HepG2 (cell line): ENCODE measurements around the gene RSPRY1. TPM values are rescaled to one million over a fixed set of nuclear protein-coding genes. Genes with fewer than 3 reads are reported as not detected.

Source experiments
- KLF9 ChIP-seq: IDR thresholded peaks from 2 replicates; pipeline ENCODE4 v1.6.1; 2016; ENCODE audit warnings: low read depth
- SRSF1 ChIP-seq: fragments of 200-400 bp; formaldehyde crosslinking; optimal IDR thresholded peaks from 2 replicates; pipeline ENCODE3; 2017; ENCODE audit warnings: mild to moderate bottlenecking, low read depth, low read length, moderate library complexity
- SSRP1 ChIP-seq: IDR thresholded peaks from 2 replicates; pipeline ENCODE4 v1.6.1; 2016; ENCODE audit warnings: control low read depth
- TCF7L2 ChIP-seq: IDR thresholded peaks from 2 replicates; pipeline ENCODE4 v1.6.1; 2011; ENCODE audit warnings: mild to moderate bottlenecking, low read depth, low read length, moderate library complexity
- ZBTB3 ChIP-seq: sonication (generic); formaldehyde crosslinking; IDR thresholded peaks from 2 replicates; pipeline ENCODE4 v1.4.0; 2020; ENCODE audit warnings: low read depth, mild to moderate bottlenecking, moderate library complexity, missing genetic modification reagents, borderline replicate concordance
- ZFP37 ChIP-seq: sonication (generic); formaldehyde crosslinking; IDR thresholded peaks from 2 replicates; pipeline ENCODE4 v1.4.0; 2020; ENCODE audit warnings: missing genetic modification reagents, borderline replicate concordance
- ZNF180 ChIP-seq: sonication (generic); formaldehyde crosslinking; IDR thresholded peaks from 2 replicates; pipeline ENCODE4 v1.4.0; 2020; ENCODE audit warnings: low read depth, missing genetic modification reagents, borderline replicate concordance
- ZNF264 ChIP-seq: sonication (generic); formaldehyde crosslinking; IDR thresholded peaks from 2 replicates; pipeline ENCODE4 v1.4.0; 2020; ENCODE audit warnings: missing genetic modification reagents
- ZNF484 ChIP-seq: sonication (generic); formaldehyde crosslinking; IDR thresholded peaks from 2 replicates; pipeline ENCODE4 v1.5.1; 2020; ENCODE audit warnings: mild to moderate bottlenecking, low read depth, missing genetic modification reagents, borderline replicate concordance
- ZNF614 ChIP-seq: IDR thresholded peaks from 2 replicates; pipeline ENCODE4 v1.6.1; 2018; ENCODE audit warnings: missing biosample characterization, missing genetic modification reagents, inconsistent platforms, borderline replicate concordance
- ZNF75D ChIP-seq: sonication (generic); formaldehyde crosslinking; IDR thresholded peaks from 2 replicates; pipeline ENCODE4 v1.8.1; 2023; ENCODE audit warnings: missing genetic modification reagents, mild to moderate bottlenecking, borderline replicate concordance
- ZNF790 ChIP-seq: sonication (generic); formaldehyde crosslinking; IDR thresholded peaks from 2 replicates; pipeline ENCODE4 v1.8.0; 2022; ENCODE audit warnings: missing genetic modification reagents, mild to moderate bottlenecking, borderline replicate concordance
- ZNF816 ChIP-seq: sonication (generic); formaldehyde crosslinking; IDR thresholded peaks from 2 replicates; pipeline ENCODE4 v1.8.0; 2022; ENCODE audit warnings: missing genetic modification reagents, mild to moderate bottlenecking, borderline replicate concordance
- polyA plus RNA-seq, 8 experiments: library from polyadenylated mRNA; depleted of rRNA in 3 of 8; stranded (reverse) in 7 of 8; unstranded in 1 of 8; fragments of >200 nt; fragmentation: Illumina TruSeq in 4 of 8; extraction: Trizol in 4 of 8; gene quantifications; 2 replicates each; pipeline versions ENCODE4 v1.2.1 to v1.2.3, GENCODE V29; 2011 to 2016; ENCODE audit warnings: low read depth in 4 of 8, missing spikeins in 1 of 8, mixed read lengths in 1 of 8; ENCODE audit not compliant: insufficient read depth in 1 of 8
- total RNA-seq, 5 experiments: library from RNA; depleted of rRNA; stranded (reverse); fragments of >200 nt; fragmentation: Illumina TruSeq; extraction: Trizol; gene quantifications; 2 replicates each; pipeline ENCODE4 v1.2.3, GENCODE V29; 2016; ENCODE audit warnings: low read depth in 1 of 5
- TF ChIP-seq, protein P1 (sequence below): IDR thresholded peaks from 2 replicates; pipeline ENCODE4 v1.6.1; 2016
- TF ChIP-seq, protein P2 (sequence below): sonication (generic); formaldehyde crosslinking; IDR thresholded peaks from 2 replicates; pipeline ENCODE4 v1.4.0; 2020; ENCODE audit warnings: missing genetic modification reagents
- TF ChIP-seq, protein P3 (sequence below): sonication (generic); formaldehyde crosslinking; IDR thresholded peaks from 2 replicates; pipeline ENCODE4 v1.4.0; 2020; ENCODE audit warnings: missing genetic modification reagents, borderline replicate concordance
- TF ChIP-seq, protein P4 (sequence below): IDR thresholded peaks from 2 replicates; pipeline ENCODE4 v1.6.1; 2016; ENCODE audit warnings: control low read depth
- TF ChIP-seq, protein P5 (sequence below): sonication (generic); formaldehyde crosslinking; IDR thresholded peaks from 2 replicates; pipeline ENCODE4 v1.8.1; 2023; ENCODE audit warnings: missing genetic modification reagents, inconsistent platforms, borderline replicate concordance

RSPRY1 gene
- total and polyA plus RNA-seq, 2 of the 13 experiments (the other 11 are each of a cell fraction or from before 2014, with no cell fraction given): 53.4 to 61.0 TPM

DNA sequence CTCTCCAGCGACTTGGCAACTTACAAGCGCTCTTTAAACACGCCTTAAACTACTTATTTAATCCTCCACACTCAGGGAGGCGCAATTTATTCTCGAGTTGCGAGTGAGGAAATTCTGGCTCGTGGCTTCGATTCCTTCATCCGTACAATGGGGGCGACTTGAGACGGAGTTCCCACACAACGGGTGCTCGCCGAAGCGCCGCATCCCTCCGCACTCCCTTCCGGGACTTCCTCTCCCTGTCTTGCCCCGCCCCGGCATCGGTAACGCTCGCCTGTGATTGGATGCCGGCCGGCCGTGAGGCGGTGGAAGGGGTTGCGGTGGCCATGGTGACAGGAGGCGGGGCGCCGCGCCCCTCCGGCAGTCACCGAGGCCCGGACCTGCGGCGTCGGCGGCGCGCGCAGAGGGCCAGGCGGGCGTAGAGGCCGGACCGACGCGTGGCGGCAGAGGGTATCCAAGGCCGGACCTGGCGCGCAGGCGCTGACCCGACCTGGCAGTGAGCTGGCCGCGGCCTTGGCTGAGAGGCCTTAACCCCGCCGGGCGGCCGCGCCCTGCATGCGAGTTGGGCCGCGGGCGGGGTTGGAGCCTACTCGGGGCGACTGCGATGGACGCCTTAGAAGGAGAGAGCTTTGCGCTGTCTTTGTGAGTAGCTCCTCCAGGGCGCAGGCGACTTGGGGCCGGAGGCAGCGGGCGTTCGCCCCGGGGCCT is 58.8 kb downstream of the RSPRY1 start, which contains the start of gene ARL2BP (continued):
- TF ChIP-seq ZBTB3 (CRISPR knock-in tag) (peak; percentile 63; the same call in 1 of the 2 replicates), KLF9 (CRISPR knock-in tag) (no peak), ZNF264 (CRISPR knock-in tag) (peak; percentile 60), ZNF816 (peak; percentile 56; the same call in 1 of the 2 replicates), ZNF614 (no peak; the same call in 1 of the 2 replicates), ZNF75D (no peak), SRSF1 (no peak), ZNF180 (CRISPR knock-in tag) (no peak), ZNF790 (CRISPR knock-in tag) (no peak), ZFP37 (CRISPR knock-in tag) (peak; percentile 23; the same call in 1 of the 2 replicates), TCF7L2 (no peak), ZNF484 (CRISPR knock-in tag) (no peak), SSRP1 (CRISPR knock-in tag) (no peak)
- TF ChIP-seq, protein P1, sequence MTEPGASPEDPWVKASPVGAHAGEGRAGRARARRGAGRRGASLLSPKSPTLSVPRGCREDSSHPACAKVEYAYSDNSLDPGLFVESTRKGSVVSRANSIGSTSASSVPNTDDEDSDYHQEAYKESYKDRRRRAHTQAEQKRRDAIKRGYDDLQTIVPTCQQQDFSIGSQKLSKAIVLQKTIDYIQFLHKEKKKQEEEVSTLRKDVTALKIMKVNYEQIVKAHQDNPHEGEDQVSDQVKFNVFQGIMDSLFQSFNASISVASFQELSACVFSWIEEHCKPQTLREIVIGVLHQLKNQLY (CRISPR knock-in tag): no peak; the same call in 1 of the 2 replicates
- TF ChIP-seq, protein P2, sequence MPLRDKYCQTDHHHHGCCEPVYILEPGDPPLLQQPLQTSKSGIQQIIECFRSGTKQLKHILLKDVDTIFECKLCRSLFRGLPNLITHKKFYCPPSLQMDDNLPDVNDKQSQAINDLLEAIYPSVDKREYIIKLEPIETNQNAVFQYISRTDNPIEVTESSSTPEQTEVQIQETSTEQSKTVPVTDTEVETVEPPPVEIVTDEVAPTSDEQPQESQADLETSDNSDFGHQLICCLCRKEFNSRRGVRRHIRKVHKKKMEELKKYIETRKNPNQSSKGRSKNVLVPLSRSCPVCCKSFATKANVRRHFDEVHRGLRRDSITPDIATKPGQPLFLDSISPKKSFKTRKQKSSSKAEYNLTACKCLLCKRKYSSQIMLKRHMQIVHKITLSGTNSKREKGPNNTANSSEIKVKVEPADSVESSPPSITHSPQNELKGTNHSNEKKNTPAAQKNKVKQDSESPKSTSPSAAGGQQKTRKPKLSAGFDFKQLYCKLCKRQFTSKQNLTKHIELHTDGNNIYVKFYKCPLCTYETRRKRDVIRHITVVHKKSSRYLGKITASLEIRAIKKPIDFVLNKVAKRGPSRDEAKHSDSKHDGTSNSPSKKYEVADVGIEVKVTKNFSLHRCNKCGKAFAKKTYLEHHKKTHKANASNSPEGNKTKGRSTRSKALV (CRISPR knock-in tag): peak; percentile 82
- TF ChIP-seq, protein P3, sequence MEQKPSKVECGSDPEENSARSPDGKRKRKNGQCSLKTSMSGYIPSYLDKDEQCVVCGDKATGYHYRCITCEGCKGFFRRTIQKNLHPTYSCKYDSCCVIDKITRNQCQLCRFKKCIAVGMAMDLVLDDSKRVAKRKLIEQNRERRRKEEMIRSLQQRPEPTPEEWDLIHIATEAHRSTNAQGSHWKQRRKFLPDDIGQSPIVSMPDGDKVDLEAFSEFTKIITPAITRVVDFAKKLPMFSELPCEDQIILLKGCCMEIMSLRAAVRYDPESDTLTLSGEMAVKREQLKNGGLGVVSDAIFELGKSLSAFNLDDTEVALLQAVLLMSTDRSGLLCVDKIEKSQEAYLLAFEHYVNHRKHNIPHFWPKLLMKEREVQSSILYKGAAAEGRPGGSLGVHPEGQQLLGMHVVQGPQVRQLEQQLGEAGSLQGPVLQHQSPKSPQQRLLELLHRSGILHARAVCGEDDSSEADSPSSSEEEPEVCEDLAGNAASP (CRISPR knock-in tag): peak; percentile 94
- TF ChIP-seq, protein P4, sequence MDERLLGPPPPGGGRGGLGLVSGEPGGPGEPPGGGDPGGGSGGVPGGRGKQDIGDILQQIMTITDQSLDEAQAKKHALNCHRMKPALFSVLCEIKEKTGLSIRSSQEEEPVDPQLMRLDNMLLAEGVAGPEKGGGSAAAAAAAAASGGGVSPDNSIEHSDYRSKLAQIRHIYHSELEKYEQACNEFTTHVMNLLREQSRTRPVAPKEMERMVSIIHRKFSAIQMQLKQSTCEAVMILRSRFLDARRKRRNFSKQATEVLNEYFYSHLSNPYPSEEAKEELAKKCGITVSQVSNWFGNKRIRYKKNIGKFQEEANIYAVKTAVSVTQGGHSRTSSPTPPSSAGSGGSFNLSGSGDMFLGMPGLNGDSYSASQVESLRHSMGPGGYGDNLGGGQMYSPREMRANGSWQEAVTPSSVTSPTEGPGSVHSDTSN (CRISPR knock-in tag): 0 out of 2 replicates have a peak, but pooled peaks have one; percentile 12
- TF ChIP-seq, protein P5, sequence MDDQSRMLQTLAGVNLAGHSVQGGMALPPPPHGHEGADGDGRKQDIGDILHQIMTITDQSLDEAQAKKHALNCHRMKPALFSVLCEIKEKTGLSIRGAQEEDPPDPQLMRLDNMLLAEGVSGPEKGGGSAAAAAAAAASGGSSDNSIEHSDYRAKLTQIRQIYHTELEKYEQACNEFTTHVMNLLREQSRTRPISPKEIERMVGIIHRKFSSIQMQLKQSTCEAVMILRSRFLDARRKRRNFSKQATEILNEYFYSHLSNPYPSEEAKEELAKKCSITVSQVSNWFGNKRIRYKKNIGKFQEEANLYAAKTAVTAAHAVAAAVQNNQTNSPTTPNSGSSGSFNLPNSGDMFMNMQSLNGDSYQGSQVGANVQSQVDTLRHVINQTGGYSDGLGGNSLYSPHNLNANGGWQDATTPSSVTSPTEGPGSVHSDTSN: peak; percentile 78
